GM20000 (cell line): ENCODE measurements around the gene STK33.

Experiments
- DNase-seq: peaks from one replicate; pipeline ENCODE4 v3.0.0; 2012; ENCODE audit warnings: low spot score
- TF ChIP-seq, protein P1 (sequence below): IDR thresholded peaks from 2 replicates; pipeline ENCODE4 v1.5.1; 2012; ENCODE audit warnings: mild to moderate bottlenecking, control low read depth; ENCODE audit errors: extremely low read depth, missing control alignments

The STK33 gene

GRCh38 chr11:8614497-8614896 is 20.5 kb upstream of the STK33 start:
- TF ChIP-seq, protein P1, sequence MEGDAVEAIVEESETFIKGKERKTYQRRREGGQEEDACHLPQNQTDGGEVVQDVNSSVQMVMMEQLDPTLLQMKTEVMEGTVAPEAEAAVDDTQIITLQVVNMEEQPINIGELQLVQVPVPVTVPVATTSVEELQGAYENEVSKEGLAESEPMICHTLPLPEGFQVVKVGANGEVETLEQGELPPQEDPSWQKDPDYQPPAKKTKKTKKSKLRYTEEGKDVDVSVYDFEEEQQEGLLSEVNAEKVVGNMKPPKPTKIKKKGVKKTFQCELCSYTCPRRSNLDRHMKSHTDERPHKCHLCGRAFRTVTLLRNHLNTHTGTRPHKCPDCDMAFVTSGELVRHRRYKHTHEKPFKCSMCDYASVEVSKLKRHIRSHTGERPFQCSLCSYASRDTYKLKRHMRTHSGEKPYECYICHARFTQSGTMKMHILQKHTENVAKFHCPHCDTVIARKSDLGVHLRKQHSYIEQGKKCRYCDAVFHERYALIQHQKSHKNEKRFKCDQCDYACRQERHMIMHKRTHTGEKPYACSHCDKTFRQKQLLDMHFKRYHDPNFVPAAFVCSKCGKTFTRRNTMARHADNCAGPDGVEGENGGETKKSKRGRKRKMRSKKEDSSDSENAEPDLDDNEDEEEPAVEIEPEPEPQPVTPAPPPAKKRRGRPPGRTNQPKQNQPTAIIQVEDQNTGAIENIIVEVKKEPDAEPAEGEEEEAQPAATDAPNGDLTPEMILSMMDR: no peak
- DNase-seq: no peak

- no peak for DNase-seq
- TF ChIP-seq, protein P1: no peak
Measured at GRCh38 chr11:8613036-8613435, 19.0 kb upstream of the STK33 start.

- no peak for DNase-seq
- TF ChIP-seq, protein P1: no peak
Measured at GRCh38 chr11:8612522-8612921, 18.5 kb upstream of the STK33 start.

DNA sequence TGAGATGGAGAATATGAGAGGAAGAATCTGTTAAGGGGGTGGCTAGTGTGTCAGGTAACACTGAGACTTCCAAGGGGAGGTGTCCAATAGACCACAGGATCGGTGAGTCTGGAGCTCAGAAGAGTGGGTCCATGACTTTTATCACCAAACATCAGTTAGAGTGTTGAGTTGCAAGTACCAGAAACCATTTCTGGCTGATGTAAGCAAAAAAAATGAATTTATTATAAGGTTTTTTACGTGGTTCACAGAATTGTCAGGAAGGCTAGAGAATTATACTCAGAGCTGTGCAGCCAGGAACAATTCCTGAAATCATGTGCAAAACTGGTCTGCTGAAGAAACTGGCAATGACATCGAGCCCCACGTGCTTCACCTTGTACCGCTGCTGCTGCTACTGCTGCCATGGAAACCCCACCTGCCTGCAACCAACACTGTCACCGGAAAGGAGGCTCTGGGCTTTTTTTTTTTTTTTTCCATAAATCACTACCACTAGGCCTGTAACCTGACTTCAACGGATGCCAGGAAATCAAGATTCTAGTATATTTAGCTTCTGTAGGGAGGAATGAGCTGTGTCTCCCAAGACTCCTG is 16.6 kb upstream of the STK33 start:
- DNase-seq: no peak
- TF ChIP-seq, protein P1: no peak

GRCh38 chr11:8608652-8609051 is 14.6 kb upstream of the STK33 start:
- TF ChIP-seq, protein P1: no peak
- no peak for DNase-seq

GRCh38 chr11:8605971-8606563 is 12.0 kb upstream of the STK33 start:
- DNase-seq: no peak
- TF ChIP-seq, protein P1: no peak

GRCh38 chr11:8604078-8604723 is 10.2 kb upstream of the STK33 start:
- DNase-seq: peak; percentile 66
- TF ChIP-seq, protein P1: peak; percentile 89
